Suprapubic skin (tissue), 4 donors: ENCODE results near the gene ACTR3C. TPM values are rescaled to one million over a fixed set of nuclear protein-coding genes. Genes with fewer than 3 reads are reported as not detected.

Experiments used
- DNase-seq, 2 donors: peaks; one replicate each; pipeline ENCODE4 v3.0.0-alpha.2; 2019; ENCODE audit warnings: low spot score in 2 of 2
- H3K27ac ChIP-seq: fragments of 200-600 bp; sonication (generic); one replicate; pipeline ENCODE4 v1.5.1; 2019
- H3K27me3 ChIP-seq: fragments of 200-600 bp; sonication (generic); one replicate; pipeline ENCODE4 v1.5.1; 2019
- H3K36me3 ChIP-seq: fragments of 200-600 bp; sonication (generic); one replicate; pipeline ENCODE4 v1.5.1; 2019
- H3K4me1 ChIP-seq: fragments of 200-600 bp; sonication (generic); one replicate; pipeline ENCODE4 v1.5.1; 2019
- H3K4me3 ChIP-seq: fragments of 200-600 bp; sonication (generic); one replicate; pipeline ENCODE4 v1.5.1; 2019; ENCODE audit warnings: mild to moderate bottlenecking
- H3K9me3 ChIP-seq: fragments of 200-600 bp; sonication (generic); one replicate; pipeline ENCODE4 v1.5.1; 2019
- CTCF ChIP-seq, 2 donors: fragments of 200-600 bp in 1 of 2; fragments of 450-650 bp in 1 of 2; sonication (generic) in 1 of 2; IDR thresholded peaks; one replicate each; pipeline ENCODE4 v1.5.1; 2016 to 2019; ENCODE audit warnings: antibody characterized with exemption in 2 of 2, mild to moderate bottlenecking in 1 of 2, moderate library complexity in 1 of 2
- EP300 ChIP-seq: sonication (generic); formaldehyde crosslinking; IDR thresholded peaks from one replicate; pipeline ENCODE4 v1.6.1; 2017; ENCODE audit warnings: antibody characterized with exemption
- POLR2A ChIP-seq, 2 donors: fragments of 450-650 bp; IDR thresholded peaks; one replicate each; pipeline ENCODE4 v1.6.1; 2017; ENCODE audit warnings: antibody characterized with exemption in 2 of 2, mild to moderate bottlenecking in 2 of 2, moderate library complexity in 2 of 2
- POLR2AphosphoS5 ChIP-seq, 3 donors: sonication (generic); formaldehyde crosslinking; IDR thresholded peaks; one replicate each; pipeline ENCODE4 v1.6.1; 2017; ENCODE audit warnings: antibody characterized with exemption in 3 of 3
- WGBS: methylation state at CpG from one replicate; pipeline ENCODE4 v1.1.5; 2018; 5-methylcytosine and 5-hydroxymethylcytosine counted together
- total RNA-seq, 4 donors: library from RNA; depleted of rRNA; stranded (reverse); fragments of >200 nt; gene quantifications; one replicate each; pipeline ENCODE4 v1.1.0, GENCODE V29; 2016

The ACTR3C gene
- total RNA-seq, 4 donors from 2014 or later, result 10.4 to 16.5 (median 13.1) TPM

DNA sequence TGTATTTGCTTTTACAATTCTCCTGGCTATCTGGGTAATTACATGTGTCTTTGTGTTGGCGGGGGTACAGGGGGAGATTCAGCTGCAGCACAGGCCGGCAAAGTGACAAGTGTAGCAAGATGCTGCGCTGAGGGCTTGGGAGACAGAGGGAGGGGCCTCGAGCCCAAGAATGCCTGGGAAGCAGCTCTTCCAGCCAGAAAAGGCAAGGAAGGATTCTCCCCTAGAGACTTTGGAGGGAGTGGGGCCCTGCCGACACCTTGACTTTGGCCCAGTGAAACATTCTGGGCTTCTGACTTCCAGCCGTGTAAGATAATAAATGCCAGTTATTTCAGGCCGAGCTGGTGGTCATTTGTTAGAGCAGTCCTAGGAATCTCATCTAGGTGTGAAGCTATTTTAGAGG lies 38.1 kb upstream of the ACTR3C start:
- no peak for DNase-seq
- no peaks in the 10 kb centered on the region for H3K27me3 ChIP-seq

GRCh38 chr7:150360363-150361058 lies 37.2 kb upstream of the ACTR3C start:
- Histone ChIP-seq H3K27me3 (no peaks in the 10 kb centered on the region), H3K4me1 (peaks cover 7% of the 10 kb centered on the region), H3K4me3 (no peak overlapping the region), H3K36me3 (no peaks in the 10 kb centered on the region), H3K27ac (no peak overlapping the region), H3K9me3 (no peaks in the 10 kb centered on the region)
- TF ChIP-seq POLR2A (IDR thresholded peaks at IDR 0.05), result no peak
- TF ChIP-seq CTCF (IDR thresholded peaks at IDR 0.05), result no peak
- no peak for TF ChIP-seq POLR2AphosphoS5 (IDR thresholded peaks at IDR 0.05)
- no peak for TF ChIP-seq EP300
- DNase-seq, result no peak
- WGBS, result 89% methylated on average over 5 of the region's 5 CpGs

More for the DNA sequence above, 38.1 kb upstream of the ACTR3C start:
- Histone ChIP-seq H3K4me1 (peaks cover 7% of the 10 kb centered on the region), H3K36me3 (no peaks in the 10 kb centered on the region), H3K4me3 (no peak overlapping the region), H3K27ac (no peak overlapping the region), H3K9me3 (no peaks in the 10 kb centered on the region)
- WGBS, result 78% methylated on average over 7 of the region's 7 CpGs
- TF ChIP-seq CTCF (IDR thresholded peaks at IDR 0.05), result no peak
- no peak for TF ChIP-seq POLR2A (IDR thresholded peaks at IDR 0.05)
- no peak for TF ChIP-seq EP300
- no peak for TF ChIP-seq POLR2AphosphoS5 (IDR thresholded peaks at IDR 0.05)

DNA sequence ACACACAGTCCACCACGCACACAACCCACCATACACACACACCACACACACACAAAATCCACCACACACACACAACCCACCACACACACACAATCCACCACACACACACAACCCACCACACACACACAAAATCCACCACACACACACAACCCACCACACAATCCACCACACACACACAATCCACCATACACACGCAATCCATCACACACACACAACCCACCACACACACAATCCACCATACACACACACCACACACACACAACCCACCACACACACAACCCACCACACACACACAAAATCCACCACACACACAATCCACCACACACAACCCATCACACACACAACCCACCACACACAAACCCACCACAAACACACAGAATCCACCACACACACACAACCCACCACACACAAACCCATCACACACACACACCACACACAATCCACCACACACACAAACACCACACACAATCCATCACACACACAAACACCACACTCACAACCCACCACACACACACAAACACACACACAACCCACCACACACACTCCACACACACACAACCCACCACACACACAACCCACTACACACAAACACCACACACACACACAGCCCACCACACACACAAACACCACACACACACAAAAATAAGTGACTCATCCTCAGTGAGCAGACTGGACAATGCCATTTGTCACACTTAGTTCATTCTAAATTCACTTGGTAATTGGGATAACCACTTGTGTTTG lies 36.4 kb upstream of the ACTR3C start:
- TF ChIP-seq POLR2A (IDR thresholded peaks at IDR 0.05) (no peak), POLR2AphosphoS5 (IDR thresholded peaks at IDR 0.05) (no peak), EP300 (no peak), CTCF (IDR thresholded peaks at IDR 0.05) (no peak)
- no peaks in the 10 kb centered on the region for H3K9me3 ChIP-seq
- WGBS, result 93% methylated on average over 2 of the region's 2 CpGs
- H3K4me1 ChIP-seq, result peaks cover 7% of the 10 kb centered on the region
- no peak overlapping the region for H3K27ac ChIP-seq
- H3K36me3 ChIP-seq, result no peaks in the 10 kb centered on the region
- DNase-seq, result no peak
- no peaks in the 10 kb centered on the region for H3K27me3 ChIP-seq
- H3K4me3 ChIP-seq, result no peak overlapping the region

DNA sequence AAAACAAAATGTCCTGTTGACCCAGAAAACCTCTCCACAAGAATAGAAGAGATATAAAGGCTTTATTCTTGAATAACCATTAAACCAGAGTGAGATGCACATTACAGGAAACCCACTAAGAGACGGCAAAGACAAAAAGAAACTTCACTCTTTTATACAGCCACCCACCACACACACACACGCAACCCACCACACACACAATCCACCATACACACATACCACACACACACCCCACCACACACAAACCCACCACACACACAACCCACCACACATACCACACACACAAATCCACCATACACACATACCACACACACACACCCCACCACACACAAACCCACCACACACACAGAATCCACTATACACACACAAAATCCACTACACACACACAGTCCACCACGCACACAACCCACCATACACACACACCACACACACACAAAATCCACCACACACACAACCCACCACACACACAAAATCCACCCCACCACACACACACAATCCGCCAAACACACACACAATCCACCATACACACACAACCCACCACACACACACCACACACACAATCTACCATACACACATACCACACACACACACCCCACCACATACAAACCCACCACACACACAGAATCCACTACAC lies 35.8 kb upstream of the ACTR3C start:
- H3K27me3 ChIP-seq, result no peaks in the 10 kb centered on the region
- H3K9me3 ChIP-seq, result no peaks in the 10 kb centered on the region
- H3K27ac ChIP-seq, result no peak overlapping the region
- no peak for DNase-seq
- 82% methylated on average over 4 of the region's 4 CpGs for WGBS
- no peak for TF ChIP-seq CTCF (IDR thresholded peaks at IDR 0.05)
- no peak for TF ChIP-seq POLR2A (IDR thresholded peaks at IDR 0.05)
- TF ChIP-seq EP300, result no peak
- no peak for TF ChIP-seq POLR2AphosphoS5 (IDR thresholded peaks at IDR 0.05)
- peaks cover 7% of the 10 kb centered on the region for H3K4me1 ChIP-seq
- H3K36me3 ChIP-seq, result no peaks in the 10 kb centered on the region
- no peak overlapping the region for H3K4me3 ChIP-seq

GRCh38 chr7:150358433-150358832 lies 35.1 kb upstream of the ACTR3C start:
- 93% methylated on average over 4 of the region's 4 CpGs for WGBS
- Histone ChIP-seq H3K4me3 (no peak overlapping the region), H3K36me3 (no peaks in the 10 kb centered on the region), H3K9me3 (no peaks in the 10 kb centered on the region), H3K4me1 (peaks cover 7% of the 10 kb centered on the region), H3K27me3 (no peaks in the 10 kb centered on the region), H3K27ac (no peak overlapping the region)
- DNase-seq, result no peak
- TF ChIP-seq CTCF (IDR thresholded peaks at IDR 0.05) (no peak), POLR2AphosphoS5 (IDR thresholded peaks at IDR 0.05) (no peak), EP300 (no peak), POLR2A (IDR thresholded peaks at IDR 0.05) (no peak)
